A549 (cell line): ENCODE data around the gene AKR7A2.

ENCODE experiments used
- CTCF ChIP-seq: fragments of >200 bp; sonication (Bioruptor Twin); formaldehyde crosslinking; IDR thresholded peaks from 3 replicates; pipeline ENCODE4 v1.5.1; 2016
- FOSL2 ChIP-seq, 2 experiments: fragments of 450-650 bp in 1 of 2; fragments of >200 bp in 1 of 2; sonication (Bioruptor Twin) in 1 of 2; formaldehyde crosslinking; IDR thresholded peaks; 2 replicates each; pipeline versions ENCODE4 v1.5.0 to v1.6.1; 2016 to 2020; ENCODE audit warnings: mild to moderate bottlenecking in 1 of 2, moderate library complexity in 1 of 2
- POLR2A ChIP-seq: IDR thresholded peaks from 2 replicates; pipeline ENCODE4 v1.6.1; 2012; ENCODE audit warnings: mild to moderate bottlenecking, low read length
- RARB ChIP-seq: fragments of 250-450 bp; sonication (Bioruptor Pico); IDR thresholded peaks from 2 replicates; pipeline ENCODE4 v1.8.0; 2021; ENCODE audit warnings: mild to moderate bottlenecking, moderate library complexity
- RNF2 ChIP-seq: fragments of 200-600 bp; sonication (generic); IDR thresholded peaks from 2 replicates; pipeline ENCODE4 v1.6.1; 2016; ENCODE audit warnings: low read depth, mild to moderate bottlenecking, antibody characterized with exemption, moderate library complexity, borderline replicate concordance
- SMC3 ChIP-seq: fragments of >200 bp; sonication (Bioruptor Twin); formaldehyde crosslinking; IDR thresholded peaks from 3 replicates; pipeline ENCODE4 v1.6.1; 2018; ENCODE audit warnings: inconsistent platforms
- USF2 ChIP-seq: fragments of 450-650 bp; IDR thresholded peaks from 2 replicates; pipeline ENCODE4 v1.6.1; 2014; ENCODE audit warnings: antibody characterized with exemption

GRCh38 chr1:19268445-19268844 lies 43.5 kb downstream of the AKR7A2 start:
- no peak for TF ChIP-seq RNF2
- no peak for TF ChIP-seq POLR2A
- no peak for TF ChIP-seq FOSL2 (IDR thresholded peaks at IDR 0.05)
- no peak for TF ChIP-seq FOSL2 (CRISPR knock-in tag; IDR thresholded peaks at IDR 0.05)
- TF ChIP-seq CTCF = no peak
- TF ChIP-seq SMC3 = no peak
- TF ChIP-seq RARB (CRISPR knock-in tag) = no peak
- no peak for TF ChIP-seq USF2
